Measurements from ENCODE around the gene KMO. TPM values are rescaled to one million over a fixed set of nuclear protein-coding genes. Genes with fewer than 3 reads are reported as not detected.

Gene KMO
- total RNA-seq (2021; fragmentation: NEBNext Ultra II Directional; extraction: Animal tissue kit (Norgen Biotek cat#: 25700)) (not detected in 2 replicates), polyA plus RNA-seq (2011; rRNA removed) (not detected in 2 replicates), polyA minus RNA-seq (2011; rRNA and poly(A)+ RNA removed) (not detected in 2 replicates)
- polyA plus RNA-seq (2011; cell fraction: cytosol; rRNA removed): not detected
- not detected for polyA plus RNA-seq (2011; cell fraction: nucleus; rRNA removed)
- polyA plus RNA-seq (2012, experiment 1 of 2): 0.04 TPM in 1 of 4 replicates, not detected in the others
- not detected for polyA plus RNA-seq (2012, experiment 2 of 2)
- polyA plus RNA-seq (2013, experiment 1 of 2): not detected
- polyA plus RNA-seq (2013, experiment 2 of 2): not detected
- polyA minus RNA-seq (2011; cell fraction: cytosol; rRNA and poly(A)+ RNA removed): not detected
- polyA minus RNA-seq (2011; cell fraction: nucleus; rRNA and poly(A)+ RNA removed): not detected
- long read RNA-seq, experiment 1: 0 reads
- long read RNA-seq, experiment 2: 0 reads

DNA sequence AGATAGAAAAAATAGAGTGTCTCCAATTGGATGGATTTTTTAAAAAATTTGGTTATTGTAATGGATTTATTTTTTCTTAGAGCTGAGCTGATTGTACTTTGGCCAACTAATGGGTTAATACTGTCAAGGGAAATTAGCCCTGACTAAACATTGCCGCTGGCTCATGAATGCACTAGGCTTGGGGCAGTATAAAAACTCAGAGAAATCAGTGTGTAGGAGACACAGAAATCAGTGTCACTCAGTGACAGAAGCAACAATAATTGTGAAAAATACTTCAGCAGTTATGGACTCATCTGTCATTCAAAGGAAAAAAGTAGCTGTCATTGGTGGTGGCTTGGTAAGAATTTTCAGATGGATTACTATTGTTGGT is at the start of gene KMO:
KMO (plus strand) TSS at position 217 of the 370 bp plus-strand sequence; CDS start at position 284, 67 bp downstream.
- H4K8ac ChIP-seq (ENCODE audit: extremely low read depth, insufficient read depth, low read length): peak within 1 kb of the TSS; percentile 68; the same call in 1 of the 2 replicates
- no peak within 1 kb of the TSS for H3K23ac ChIP-seq (ENCODE audit: insufficient read length)
- POLR2A ChIA-PET (ENCODE audit: partially characterized antibody): no interaction called here
- H3K27ac ChIP-seq (ENCODE audit: low read depth, low read length): no peak within 1 kb of the TSS
- no peak within 1 kb of the TSS for H2BK120ac ChIP-seq (replicated peaks; ENCODE audit: low read depth, low read length)
- H3K4me2 ChIP-seq (ENCODE audit: insufficient read depth in 1 of 2, low read depth in 2 of 2, low read length in 2 of 2): no peak within 1 kb of the TSS
- no peak within 1 kb of the TSS for H3K4ac ChIP-seq (replicated peaks; ENCODE audit: insufficient read length, low read depth, low read length)
- CTCF ChIA-PET (ENCODE audit: partially characterized antibody): interaction anchor here (0.7 to 1.2 kb wide), 2 partner anchors 13 to 79 kb away, joined by 3 to 7 read pairs; no protein-coding TSS in a partner anchor
- H3K14ac ChIP-seq (ENCODE audit: insufficient read length): no peak within 1 kb of the TSS
- H2BK12ac ChIP-seq (ENCODE audit: low read depth, low read length): no peak within 1 kb of the TSS
- H2BK5ac ChIP-seq (ENCODE audit: low read depth, low read length): no peak within 1 kb of the TSS
- DNase-seq (ENCODE audit: low read depth in 1 of 2, low spot score in 2 of 2) (no peak), FAIRE-seq (no peak)
- no peaks in the 10 kb centered on the region for H3K79me2 ChIP-seq (ENCODE audit: control insufficient read depth in 1 of 2, insufficient read depth in 2 of 2, low read length in 2 of 2)
- no peak within 1 kb of the TSS for H2AK5ac ChIP-seq (ENCODE audit: low read depth, low read length)
- H3K9ac ChIP-seq (replicated peaks in 1 of 4; ENCODE audit: extremely low read depth in 1 of 4, low read depth in 3 of 4, low read length in 3 of 4): no peak within 1 kb of the TSS
- no peaks in the 10 kb centered on the region for H3K9me3 ChIP-seq (ENCODE audit: insufficient read depth in 2 of 2, low read depth in 1 of 2, low read length in 1 of 2)
- H3K4me3 ChIP-seq (ENCODE audit: extremely low read depth in 1 of 4, insufficient read depth in 2 of 4, low read depth in 3 of 4, low read length in 4 of 4): no peak within 1 kb of the TSS
- no peaks in the 10 kb centered on the region for H3K23me2 ChIP-seq (ENCODE audit: low read depth, low read length)
- WGBS, 2 experiments (ENCODE audit: extremely low coverage in 1 of 2, insufficient coverage in 1 of 2, insufficient read length in 1 of 2, insufficient replicate concordance in 2 of 2, low coverage in 1 of 2, low lambda C conversion rate in 2 of 2, missing lambda C conversion rate in 1 of 2): 78% methylated on average over 1 of the region's 1 CpG; no CpG with 5 or more reads in 1 of the 2 experiments
- no peaks in the 10 kb centered on the region for H3K27me3 ChIP-seq (replicated peaks in 1 of 4; ENCODE audit: control insufficient read depth in 3 of 4, extremely low read depth in 1 of 4, insufficient read depth in 3 of 4, low read length in 3 of 4)
- no peak within 1 kb of the TSS for H3K56ac ChIP-seq (replicated peaks; ENCODE audit: insufficient read length, low read depth, low read length)
- H3K18ac ChIP-seq (ENCODE audit: extremely low read depth, low read length): no peak within 1 kb of the TSS
- no peaks in the 10 kb centered on the region for H3K4me1 ChIP-seq (replicated peaks in 1 of 4; ENCODE audit: control insufficient read depth in 3 of 4, insufficient read depth in 4 of 4, low read length in 3 of 4)
- no peak within 1 kb of the TSS for H4K91ac ChIP-seq (replicated peaks; ENCODE audit: insufficient read length, low read length)
- H2AFZ ChIP-seq (ENCODE audit: low read length): 0 out of 2 replicates have a peak within 1 kb of the TSS, but pooled peaks have one; percentile 5
- H4K5ac ChIP-seq (ENCODE audit: insufficient read length, low read depth, low read length): no peak within 1 kb of the TSS
- no peak within 1 kb of the TSS for H2BK15ac ChIP-seq (ENCODE audit: low read length)
- H2BK20ac ChIP-seq (ENCODE audit: low read length): no peak within 1 kb of the TSS
- H3K79me1 ChIP-seq (ENCODE audit: low read depth, low read length): no peaks in the 10 kb centered on the region
- H4K20me1 ChIP-seq (replicated peaks in 1 of 2; ENCODE audit: control insufficient read depth in 1 of 2, insufficient read depth in 2 of 2, low read length in 2 of 2): no peaks in the 10 kb centered on the region
- no peaks in the 10 kb centered on the region for H3K36me3 ChIP-seq (ENCODE audit: control insufficient read depth in 2 of 4, insufficient read depth in 4 of 4, low read length in 3 of 4)
- no peak for TF ChIP-seq ASH2L (IDR thresholded peaks at IDR 0.05; ENCODE audit: low read length)
- TF ChIP-seq NANOG (IDR thresholded peaks at IDR 0.05; ENCODE audit: insufficient read depth, low read depth, low read length, poor library complexity, severe bottlenecking): no peak
- TF ChIP-seq CREB1 (IDR thresholded peaks at IDR 0.05): no peak
- TF ChIP-seq TCF12 (IDR thresholded peaks at IDR 0.05; ENCODE audit: low read depth, low read length): no peak
- no peak for TF ChIP-seq SIRT6 (IDR thresholded peaks at IDR 0.05; ENCODE audit: low read length)
- TF ChIP-seq TAF1 (IDR thresholded peaks at IDR 0.05; ENCODE audit: low read depth, low read length): no peak
- no peak for TF ChIP-seq SRF (IDR thresholded peaks at IDR 0.05; ENCODE audit: low read depth, low read length)
- no peak for TF ChIP-seq POLR2AphosphoS5 (IDR thresholded peaks at IDR 0.05; ENCODE audit: low read depth, low read length)
- TF ChIP-seq YY1 (IDR thresholded peaks at IDR 0.05; ENCODE audit: low read depth, low read length): no peak
- no peak for TF ChIP-seq EGR1 (IDR thresholded peaks at IDR 0.05; ENCODE audit: borderline replicate concordance, low read depth, low read length)
- no peak for TF ChIP-seq RBBP5 (IDR thresholded peaks at IDR 0.05; ENCODE audit: borderline replicate concordance, low read depth, low read length)
